Esophagus muscularis mucosa (tissue), 4 donors: ENCODE measurements around the gene LILRA6. TPM values are rescaled to one million over a fixed set of nuclear protein-coding genes. Genes with fewer than 3 reads are reported as not detected.
A peak's percentile ranks its signal among the peaks of the same experiment; 100 is the strongest.
"Not testable (repeated sequence)": the region's sequence is repeated elsewhere in the genome, so short reads cannot be mapped to it uniquely, and the experiment has no call there.

Source experiments
- DNase-seq: peaks from one replicate; pipeline ENCODE4 v3.0.0-alpha.2; 2017; ENCODE audit errors: extremely low spot score
- H3K27ac ChIP-seq, 4 donors: fragments of 200-600 bp; sonication (generic); replicated peaks in 1 of 4; 1 replicate in 3 of 4; 2 replicates in 1 of 4; pipeline ENCODE4 v1.5.1; 2016 to 2019; ENCODE audit warnings: mild to moderate bottlenecking in 1 of 4
- H3K27me3 ChIP-seq, 4 donors: fragments of 200-600 bp; sonication (generic); one replicate each; pipeline versions ENCODE4 v1.5.1 to v1.6.0; 2016 to 2019
- H3K36me3 ChIP-seq, 4 donors: fragments of 200-600 bp; sonication (generic); one replicate each; pipeline ENCODE4 v1.5.1; 2016 to 2019
- H3K4me1 ChIP-seq, 4 donors: fragments of 200-600 bp; sonication (generic); one replicate each; pipeline ENCODE4 v1.5.1; 2016 to 2019
- H3K4me3 ChIP-seq, 4 donors: fragments of 200-600 bp; sonication (generic); 1 replicate in 2 of 4; 2 replicates in 2 of 4; pipeline ENCODE4 v1.5.1; 2016 to 2019; ENCODE audit warnings: mild to moderate bottlenecking in 4 of 4, moderate library complexity in 1 of 4
- H3K9me3 ChIP-seq, 4 donors: fragments of 200-600 bp; sonication (generic); 1 replicate in 3 of 4; 2 replicates in 1 of 4; pipeline ENCODE4 v1.5.1; 2016 to 2019
- CTCF ChIP-seq, 3 experiments: fragments of 200-600 bp in 2 of 3; fragments of 450-650 bp in 1 of 3; sonication (generic) in 2 of 3; IDR thresholded peaks; one replicate each; pipeline ENCODE4 v1.5.1; 2017 to 2019; ENCODE audit warnings: antibody characterized with exemption in 3 of 3, mild to moderate bottlenecking in 2 of 3, moderate library complexity in 1 of 3
- EP300 ChIP-seq: sonication (generic); formaldehyde crosslinking; IDR thresholded peaks from one replicate; pipeline ENCODE4 v1.6.1; 2017; ENCODE audit warnings: antibody characterized with exemption
- POLR2A ChIP-seq: fragments of 450-650 bp; IDR thresholded peaks from one replicate; pipeline ENCODE4 v1.6.1; 2017; ENCODE audit warnings: antibody characterized with exemption, moderate library complexity, mild to moderate bottlenecking, low read depth
- POLR2AphosphoS5 ChIP-seq, 2 donors: sonication (generic); formaldehyde crosslinking; IDR thresholded peaks; one replicate each; pipeline ENCODE4 v1.6.1; 2017; ENCODE audit warnings: antibody characterized with exemption in 2 of 2
- WGBS: methylation state at CpG from one replicate; pipeline ENCODE4 v1.1.5; 2018; 5-methylcytosine and 5-hydroxymethylcytosine counted together
- intact Hi-C: fragments of 100-400 bp; cut with DNase I; formaldehyde crosslinking; loops from one replicate; pipeline ENCODE4 v1.15.1; 2023
- total RNA-seq, 4 donors: library from RNA; depleted of rRNA; stranded (reverse); fragments of >200 nt; gene quantifications; one replicate each; pipeline versions ENCODE4 v1.1.0 to v1.2.1, GENCODE V29; 2016

The LILRA6 gene
- total RNA-seq, 4 donors from 2014 or later: 0.86 to 2.9 (median 2.6) TPM

GRCh38 chr19:54231077-54231931 lies 11.3 kb downstream of the LILRA6 start:
- peak in 1 of 2 donors; percentile 54 for TF ChIP-seq POLR2AphosphoS5 (IDR thresholded peaks at IDR 0.05)
- TF ChIP-seq CTCF (IDR thresholded peaks at IDR 0.05): peak; percentile 84 to 89 (median 86)
- peak; percentile 7 for TF ChIP-seq POLR2A
- no peak for TF ChIP-seq EP300
- peak; percentile 95 for DNase-seq
- peaks cover 0 to 9% (median 3%) of the 10 kb centered on the region in 4 donors for H3K4me1 ChIP-seq
- no peaks in the 10 kb centered on the region for H3K36me3 ChIP-seq
- 23% methylated on average over 20 of the region's 21 CpGs for WGBS
- no peak overlapping the region for H3K4me3 ChIP-seq
- H3K9me3 ChIP-seq: no peaks in the 10 kb centered on the region
- intact Hi-C loops: loop anchor here (2.0 kb wide), 1 partner anchor 61 kb away; no protein-coding TSS in a partner anchor
- no peak overlapping the region for H3K27ac ChIP-seq
- H3K27me3 ChIP-seq: peaks cover 0 to 41% (median 2%) of the 10 kb centered on the region in 4 donors

GRCh38 chr19:54230031-54230430 lies 12.6 kb downstream of the LILRA6 start:
- no peak for TF ChIP-seq EP300
- no peak for TF ChIP-seq POLR2A
- no peak for TF ChIP-seq POLR2AphosphoS5 (IDR thresholded peaks at IDR 0.05)
- TF ChIP-seq CTCF (IDR thresholded peaks at IDR 0.05): no peak
- no peak overlapping the region for H3K4me3 ChIP-seq
- intact Hi-C loops: loop anchor here (2.0 kb wide), 1 partner anchor 59 kb away; no protein-coding TSS in a partner anchor
- peaks cover 0 to 9% (median 3%) of the 10 kb centered on the region in 4 donors for H3K4me1 ChIP-seq
- WGBS: 91% methylated on average over 7 of the region's 7 CpGs
- H3K9me3 ChIP-seq: no peaks in the 10 kb centered on the region
- H3K27me3 ChIP-seq: peaks cover 0 to 40% (median 2%) of the 10 kb centered on the region in 4 donors
- no peaks in the 10 kb centered on the region for H3K36me3 ChIP-seq
- DNase-seq: no peak
- H3K27ac ChIP-seq: no peak overlapping the region

- intact Hi-C loops: no loop called here
- 88% methylated on average over 8 of the region's 8 CpGs for WGBS
- no peaks in the 10 kb centered on the region for H3K36me3 ChIP-seq
- H3K27me3 ChIP-seq: peaks cover 0 to 31% (median 2%) of the 10 kb centered on the region in 4 donors
- no peak overlapping the region for H3K4me3 ChIP-seq
- no peak overlapping the region for H3K27ac ChIP-seq
- H3K4me1 ChIP-seq: peaks cover 0 to 9% (median 3%) of the 10 kb centered on the region in 4 donors
- no peaks in the 10 kb centered on the region for H3K9me3 ChIP-seq
- no peak for DNase-seq
- TF ChIP-seq EP300 (no peak), POLR2A (no peak), CTCF (IDR thresholded peaks at IDR 0.05) (no peak), POLR2AphosphoS5 (IDR thresholded peaks at IDR 0.05) (no peak)
Measured at GRCh38 chr19:54229146-54229545, 13.4 kb downstream of the LILRA6 start.

GRCh38 chr19:54224619-54225018 lies 18.0 kb downstream of the LILRA6 start:
- peaks cover 0 to 47% (median 0%) of the 10 kb centered on the region in 4 donors for H3K27me3 ChIP-seq
- H3K9me3 ChIP-seq, H3K27ac ChIP-seq, H3K4me3 ChIP-seq, H3K36me3 ChIP-seq, intact Hi-C loops, H3K4me1 ChIP-seq, DNase-seq: not testable (repeated sequence)
- 78% methylated on average over 9 of the region's 10 CpGs for WGBS

DNA sequence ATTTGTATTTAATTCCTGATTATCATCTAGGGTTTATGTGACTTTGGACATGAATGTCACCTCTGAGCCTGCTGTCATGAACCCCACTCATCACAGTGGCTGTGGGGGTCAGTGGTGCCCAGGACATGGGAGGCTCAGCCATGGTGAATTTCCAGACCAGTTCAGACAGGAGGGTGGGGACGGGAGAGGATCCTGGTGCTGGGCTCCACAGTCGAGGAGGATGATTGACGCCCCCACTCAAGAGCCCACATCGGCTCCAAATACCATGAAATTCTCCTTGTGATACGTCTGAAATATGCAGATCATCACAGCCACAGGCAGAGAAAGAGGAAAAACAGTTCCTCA lies 18.7 kb downstream of the LILRA6 start:
- H3K36me3 ChIP-seq, H3K27ac ChIP-seq, H3K4me1 ChIP-seq, H3K9me3 ChIP-seq, H3K4me3 ChIP-seq, DNase-seq: not testable (repeated sequence)
- H3K27me3 ChIP-seq: peaks cover 0 to 50% (median 0%) of the 10 kb centered on the region in 4 donors
- WGBS: 47% methylated on average over 5 of the region's 5 CpGs
- intact Hi-C loops: loop anchor here (2.0 kb wide), 1 partner anchor 21 kb away; no protein-coding TSS in a partner anchor

DNA sequence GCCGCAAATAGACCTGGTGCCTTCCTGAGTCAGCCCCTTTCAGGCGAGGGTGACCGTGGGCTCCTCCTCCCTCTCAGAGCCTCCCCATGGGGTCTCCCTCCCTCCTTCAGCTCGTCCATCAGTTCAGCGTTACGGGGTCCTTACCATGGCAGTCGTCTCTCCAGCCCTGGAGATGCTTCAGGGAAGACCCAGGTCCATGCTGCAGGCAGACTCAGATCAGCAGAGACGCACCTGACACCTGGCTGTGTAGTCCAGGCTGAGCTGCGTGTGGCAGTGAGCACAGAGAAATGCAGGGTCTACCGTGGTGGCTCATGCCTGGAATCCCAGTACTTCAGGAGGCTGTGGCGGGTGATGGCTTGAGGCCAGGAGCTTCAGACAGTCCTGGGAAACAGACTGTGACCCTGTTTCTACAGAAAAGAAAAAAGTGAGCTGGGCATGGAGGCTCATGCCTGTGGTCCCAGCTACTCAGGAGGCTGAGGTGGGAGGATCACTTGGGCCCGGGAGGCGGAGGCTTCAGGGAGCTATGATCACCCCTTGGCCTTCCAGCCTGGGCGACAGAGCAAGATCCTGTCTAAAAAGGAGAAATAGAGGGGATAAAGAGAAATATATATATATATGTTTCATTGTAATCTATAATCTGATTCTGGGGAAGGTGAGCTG lies 19.2 kb downstream of the LILRA6 start:
- 43% methylated on average over 12 of the region's 14 CpGs for WGBS
- not testable (repeated sequence) for H3K4me3 ChIP-seq, H3K4me1 ChIP-seq, H3K27ac ChIP-seq, H3K9me3 ChIP-seq, DNase-seq
- Histone ChIP-seq H3K36me3 (peaks cover 0 to 13% (median 0%) of the 10 kb centered on the region in 4 donors), H3K27me3 (peaks cover 0 to 50% (median 0%) of the 10 kb centered on the region in 4 donors)
- intact Hi-C loops: loop anchor here (2.0 kb wide), 1 partner anchor 21 kb away; no protein-coding TSS in a partner anchor
